Type B pancreatic cell (in vitro differentiated cells): ENCODE data around the gene DPH1. TPM values are rescaled to one million over a fixed set of nuclear protein-coding genes. Genes with fewer than 3 reads are reported as not detected.
A peak's percentile ranks its signal among the peaks of the same experiment; 100 is the strongest.

ENCODE experiments used
- DNase-seq: peaks from one replicate; pipeline ENCODE4 v3.0.0; 2021; ENCODE audit warnings: mixed read lengths; ENCODE audit not compliant: unreplicated experiment; ENCODE audit errors: extremely low spot score
- H3K27ac Mint-ChIP-seq: 2 replicates; pipeline ENCODE4 v1.8.0; 2021; ENCODE audit warnings: mild to moderate bottlenecking, mixed read lengths
- H3K27me3 Mint-ChIP-seq: 2 replicates; pipeline ENCODE4 v1.8.0; 2021; ENCODE audit warnings: mixed read lengths
- H3K36me3 Mint-ChIP-seq: 2 replicates; pipeline ENCODE4 v1.8.0; 2021; ENCODE audit warnings: mixed read lengths
- H3K4me1 Mint-ChIP-seq: one replicate; pipeline ENCODE4 v1.8.0; 2021; ENCODE audit warnings: mixed read lengths; ENCODE audit not compliant: unreplicated experiment
- H3K4me3 Mint-ChIP-seq: 2 replicates; pipeline ENCODE4 v1.8.0; 2021; ENCODE audit warnings: mild to moderate bottlenecking, mixed read lengths
- H3K9me3 Mint-ChIP-seq: 2 replicates; pipeline ENCODE4 v1.8.0; 2021; ENCODE audit warnings: mixed read lengths
- microRNA-seq: library from miRNA; unstranded; fragments of <30 nt; microRNA quantifications from one replicate; pipeline ENCODE4, GENCODE V29; 2020
- total RNA-seq: library from RNA; stranded (reverse); gene quantifications from 2 replicates; pipeline ENCODE4 v1.2.1, GENCODE V29; 2021; ENCODE audit warnings: low replicate concordance
- TF ChIP-seq, protein P1 (sequence below): fragments of 200-600 bp; sonication (generic); conservative IDR thresholded peaks from 2 replicates; pipeline ENCODE4 v1.5.0; 2021; ENCODE audit warnings: antibody characterized with exemption, mild to moderate bottlenecking

DPH1 gene
- total RNA-seq, 1 donor from 2014 or later: 57.1 TPM

DNA sequence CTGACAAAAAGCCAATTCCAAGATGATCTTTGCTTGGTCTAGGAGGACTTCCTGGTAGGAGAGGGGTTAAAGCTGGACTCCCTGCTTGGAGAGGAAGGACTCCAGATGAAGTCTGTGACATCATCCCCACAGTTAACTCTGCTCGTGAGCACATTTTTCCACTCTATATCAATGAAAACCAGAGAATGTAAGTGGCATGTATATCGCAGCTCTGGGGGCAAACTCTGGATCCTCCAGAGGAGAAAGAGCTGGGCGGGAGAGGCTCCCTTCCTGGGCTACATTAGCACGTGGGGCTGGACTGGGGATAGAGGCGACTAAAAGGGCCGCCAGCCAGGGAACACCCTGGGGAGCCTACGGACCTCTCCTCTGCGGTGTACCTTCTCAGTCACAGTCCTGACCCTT, 59.1 kb downstream of the DPH1 start:
- H3K9me3 Mint-ChIP-seq: no peaks in the 10 kb centered on the region
- peaks cover 13% of the 10 kb centered on the region for H3K36me3 Mint-ChIP-seq
- H3K4me3 Mint-ChIP-seq: peak overlapping the region; percentile 76
- H3K4me1 Mint-ChIP-seq: peaks cover 69% of the 10 kb centered on the region
- H3K27ac Mint-ChIP-seq: peak overlapping the region; percentile 84
- TF ChIP-seq, protein P1, sequence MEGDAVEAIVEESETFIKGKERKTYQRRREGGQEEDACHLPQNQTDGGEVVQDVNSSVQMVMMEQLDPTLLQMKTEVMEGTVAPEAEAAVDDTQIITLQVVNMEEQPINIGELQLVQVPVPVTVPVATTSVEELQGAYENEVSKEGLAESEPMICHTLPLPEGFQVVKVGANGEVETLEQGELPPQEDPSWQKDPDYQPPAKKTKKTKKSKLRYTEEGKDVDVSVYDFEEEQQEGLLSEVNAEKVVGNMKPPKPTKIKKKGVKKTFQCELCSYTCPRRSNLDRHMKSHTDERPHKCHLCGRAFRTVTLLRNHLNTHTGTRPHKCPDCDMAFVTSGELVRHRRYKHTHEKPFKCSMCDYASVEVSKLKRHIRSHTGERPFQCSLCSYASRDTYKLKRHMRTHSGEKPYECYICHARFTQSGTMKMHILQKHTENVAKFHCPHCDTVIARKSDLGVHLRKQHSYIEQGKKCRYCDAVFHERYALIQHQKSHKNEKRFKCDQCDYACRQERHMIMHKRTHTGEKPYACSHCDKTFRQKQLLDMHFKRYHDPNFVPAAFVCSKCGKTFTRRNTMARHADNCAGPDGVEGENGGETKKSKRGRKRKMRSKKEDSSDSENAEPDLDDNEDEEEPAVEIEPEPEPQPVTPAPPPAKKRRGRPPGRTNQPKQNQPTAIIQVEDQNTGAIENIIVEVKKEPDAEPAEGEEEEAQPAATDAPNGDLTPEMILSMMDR: no peak
- no peak for DNase-seq
- no peaks in the 10 kb centered on the region for H3K27me3 Mint-ChIP-seq

DNA sequence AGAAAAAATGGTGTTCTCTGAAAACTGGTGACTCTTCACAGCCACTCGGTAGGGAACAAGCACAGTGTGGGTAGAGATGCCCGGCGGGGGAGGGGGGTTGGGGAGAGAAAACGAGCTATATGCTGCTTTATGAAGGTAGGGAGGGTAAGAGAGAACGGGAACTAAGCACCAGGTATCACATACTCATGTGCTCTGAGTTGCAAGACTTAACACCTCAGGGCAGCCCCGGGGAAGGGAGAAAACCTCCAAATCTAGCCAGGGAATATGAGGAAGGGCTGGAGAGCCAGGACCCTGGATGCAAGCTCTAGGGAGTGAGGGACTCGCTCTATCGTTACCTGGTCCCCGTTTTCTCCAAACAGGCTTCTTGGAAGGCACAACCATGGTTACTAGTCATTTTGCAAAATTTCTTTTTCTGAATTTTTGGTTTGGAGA, 60.3 kb downstream of the DPH1 start:
- no peak for DNase-seq
- TF ChIP-seq, protein P1: no peak
- Mint-ChIP-seq H3K36me3 (peaks cover 9% of the 10 kb centered on the region), H3K9me3 (no peaks in the 10 kb centered on the region), H3K4me1 (peaks cover 61% of the 10 kb centered on the region), H3K27ac (no peak overlapping the region), H3K27me3 (no peaks in the 10 kb centered on the region), H3K4me3 (no peak overlapping the region)

DNA sequence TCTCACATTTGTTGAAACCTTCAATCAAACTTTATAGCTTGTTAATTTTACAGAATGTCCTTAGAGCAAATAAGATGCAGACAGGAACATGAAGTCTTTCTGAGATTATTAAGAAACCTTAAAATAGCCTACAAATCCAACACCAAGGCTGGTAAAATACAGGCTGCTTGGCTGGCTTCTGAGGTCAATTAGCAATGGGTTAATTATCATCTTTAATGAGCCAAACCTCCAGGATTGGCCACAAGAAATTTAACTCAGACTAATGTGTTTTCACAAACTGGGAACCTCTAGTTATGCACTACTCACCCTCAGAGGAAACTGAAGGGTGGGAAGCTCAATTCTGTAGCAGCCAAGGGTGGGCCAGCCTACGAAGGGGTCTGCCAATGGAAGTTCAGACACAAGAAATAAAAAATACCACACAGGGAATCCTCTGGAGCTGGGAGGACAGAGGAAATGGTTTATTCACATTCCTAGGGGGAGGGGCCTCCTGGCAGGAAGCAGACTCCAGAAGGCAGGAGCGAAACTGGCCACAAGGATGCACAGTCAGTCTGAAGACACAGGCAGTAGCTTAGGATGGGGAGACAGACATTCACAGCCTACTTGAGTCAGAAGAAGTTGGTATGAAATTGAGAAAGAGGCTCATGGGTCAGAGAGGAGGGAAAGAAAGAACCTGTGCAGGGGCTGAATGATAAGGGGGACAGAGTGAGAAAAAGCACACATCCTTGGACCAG, 61.0 kb downstream of the DPH1 start:
- Mint-ChIP-seq H3K4me3 (peak overlapping the region; percentile 58), H3K9me3 (no peaks in the 10 kb centered on the region), H3K27me3 (no peaks in the 10 kb centered on the region), H3K27ac (peak overlapping the region; percentile 76), H3K36me3 (peaks cover 9% of the 10 kb centered on the region), H3K4me1 (peaks cover 60% of the 10 kb centered on the region)
- no peak for DNase-seq
- TF ChIP-seq, protein P1: peak; percentile 57

DNA sequence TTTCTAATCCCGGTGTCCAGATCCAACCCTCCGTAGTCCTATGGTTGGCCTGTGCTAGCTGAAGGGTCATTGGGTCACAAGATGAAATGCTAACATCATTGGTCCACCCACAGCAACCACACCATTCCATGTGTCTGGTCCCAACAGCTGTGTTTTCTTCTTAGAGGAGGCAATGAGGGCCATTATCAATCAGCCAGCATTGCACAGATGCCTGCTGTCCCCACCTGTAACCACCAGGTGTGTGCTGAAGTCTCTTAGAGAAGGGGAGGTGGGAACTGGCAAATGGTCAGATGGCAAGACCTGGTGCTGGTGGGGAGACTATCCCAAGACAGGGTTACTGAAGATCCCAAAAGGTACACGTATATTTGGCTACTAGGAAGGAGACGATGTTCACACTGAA, 62.3 kb downstream of the DPH1 start:
- peaks cover 56% of the 10 kb centered on the region for H3K4me1 Mint-ChIP-seq
- TF ChIP-seq, protein P1: peak; percentile 18
- peak overlapping the region; percentile 33 for H3K4me3 Mint-ChIP-seq
- DNase-seq: no peak
- no peaks in the 10 kb centered on the region for H3K9me3 Mint-ChIP-seq
- peak overlapping the region; percentile 46 for H3K27ac Mint-ChIP-seq
- peaks cover 9% of the 10 kb centered on the region for H3K36me3 Mint-ChIP-seq
- H3K27me3 Mint-ChIP-seq: no peaks in the 10 kb centered on the region

DNA sequence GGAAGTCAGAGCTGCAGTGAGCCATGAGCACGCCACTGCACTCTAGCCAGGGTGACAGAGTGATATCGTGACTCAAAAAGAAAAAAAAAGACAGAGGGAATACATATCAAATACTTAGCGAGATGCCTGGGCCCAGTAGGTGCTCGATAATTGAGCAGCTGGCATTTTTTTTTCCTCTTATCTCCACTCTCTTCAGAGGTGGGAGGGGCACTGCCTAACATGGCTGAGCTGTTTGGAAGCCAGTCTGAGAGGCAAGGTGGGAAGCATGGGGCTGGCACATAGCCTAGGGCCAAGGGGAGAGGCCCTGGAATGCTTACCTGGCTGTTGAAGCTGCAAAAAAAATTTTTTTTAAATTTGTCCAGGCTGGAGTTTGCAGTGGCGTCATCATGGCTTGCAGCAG, 63.4 kb downstream of the DPH1 start:
- no peaks in the 10 kb centered on the region for H3K27me3 Mint-ChIP-seq
- peak overlapping the region; percentile 91 for H3K27ac Mint-ChIP-seq
- TF ChIP-seq, protein P1: no peak
- H3K4me3 Mint-ChIP-seq: no peak overlapping the region
- H3K9me3 Mint-ChIP-seq: no peaks in the 10 kb centered on the region
- peaks cover 49% of the 10 kb centered on the region for H3K4me1 Mint-ChIP-seq
- no peak for DNase-seq
- peaks cover 8% of the 10 kb centered on the region for H3K36me3 Mint-ChIP-seq

Small RNA genes lying within 50 kb of the gene (microRNA-seq; reads per million reads assigned to microRNA genes)
- 290 reads per million, percentile 72 among the genes with 10 or more reads in this experiment for gene MIR132
- 16.8 reads per million, percentile 40 among the genes with 10 or more reads in this experiment for gene MIR212

Other genes with a start within 250 kb of the DPH1 start
- 18.0 and 22.5 TPM in 2 replicates for gene SMYD4, start 200.3 kb upstream of the DPH1 start, total RNA-seq
- 91.5 and 129 TPM in 2 replicates for gene RPA1, start 200.1 kb upstream of the DPH1 start, total RNA-seq
- 1.7 and 1.9 TPM in 2 replicates for gene RTN4RL1, start 4.8 kb upstream of the DPH1 start, total RNA-seq
- gene OVCA2, start 11.9 kb downstream of the DPH1 start, total RNA-seq: 27.8 and 42.7 TPM in 2 replicates
- 3.4 and 21.6 TPM in 2 replicates for gene HIC1, start 24.9 kb downstream of the DPH1 start, total RNA-seq